Measurements from ENCODE around the gene ANKRD29. TPM values are rescaled to one million over a fixed set of nuclear protein-coding genes. Genes with fewer than 3 reads are reported as not detected.

Gene ANKRD29
- total and polyA plus RNA-seq, 2 donors (not counting 3 experiments of a cell fraction or from before 2014, with no cell fraction given), result 0.03 to 2.6 TPM

DNA sequence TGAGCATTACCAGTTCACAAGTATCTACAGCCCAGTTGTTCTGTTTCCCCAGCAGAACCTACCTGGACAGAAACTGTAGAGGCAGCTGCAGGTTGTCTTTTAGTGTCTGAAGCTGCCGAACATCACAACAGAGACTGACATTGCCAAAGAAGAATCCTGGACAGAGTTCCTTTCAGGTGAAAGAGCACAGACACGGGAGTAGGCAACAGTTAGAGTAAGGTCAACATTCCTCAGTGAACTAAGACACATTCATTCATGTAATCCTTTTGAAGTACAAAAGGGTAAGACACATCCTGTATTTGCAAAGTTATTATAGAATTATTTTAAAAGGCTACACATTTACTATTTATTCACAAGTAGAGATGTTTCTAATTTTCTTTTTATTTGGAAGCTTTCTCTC lies 90.7 kb downstream of the ANKRD29 start:
- Histone ChIP-seq H3K27me3 (ENCODE audit: control insufficient read depth in 2 of 2, insufficient read depth in 2 of 2, low read length in 2 of 2) (no peaks in the 10 kb centered on the region), H3K4me3 (replicated peaks in 1 of 3; ENCODE audit: insufficient read depth in 1 of 3, low read depth in 1 of 3, low read length in 3 of 3) (no peak overlapping the region), H4K20me1 (replicated peaks; ENCODE audit: control insufficient read depth, extremely low read depth, insufficient read depth, low read length) (no peaks in the 10 kb centered on the region), H3K4me1 (ENCODE audit: control insufficient read depth, extremely low read depth, insufficient read depth, low read length) (peaks cover 12% of the 10 kb centered on the region), H3K79me2 (ENCODE audit: control insufficient read depth, insufficient read depth, low read length) (peaks cover 22% of the 10 kb centered on the region), H2AFZ (ENCODE audit: low read depth, low read length) (no peak overlapping the region), H3K27ac (ENCODE audit: insufficient read depth, low read depth, low read length) (no peak overlapping the region), H3K36me3 (ENCODE audit: control insufficient read depth in 2 of 2, extremely low read depth in 1 of 2, insufficient read depth in 2 of 2, low read length in 2 of 2) (peaks cover 0 to 9% of the 10 kb centered on the region in 2 experiments), H3K9ac (replicated peaks; ENCODE audit: extremely low read depth, insufficient read depth, low read length) (no peak overlapping the region), H3K9me3 (replicated peaks; ENCODE audit: control insufficient read depth, insufficient read depth, low read length) (no peaks in the 10 kb centered on the region), H3K4me2 (ENCODE audit: insufficient read depth, low read length) (no peak overlapping the region), H3K9me1 (replicated peaks; ENCODE audit: control insufficient read depth, extremely low read depth, insufficient read depth, low read length) (no peaks in the 10 kb centered on the region)
- dilution Hi-C loops (cut with MboI; ENCODE audit: extremely low pct_ligation_motif_present, low sequenced_read_pairs) (no loop called here), intact Hi-C loops (cut with micrococcal nuclease) (no loop called here)
- ChIA-PET CTCF (interaction anchor here (0.7 to 0.9 kb wide), 2 partner anchors 131 to 232 kb away, joined by 3 to 4 read pairs; no protein-coding TSS in a partner anchor), POLR2A (no interaction called here)
- TF ChIP-seq EZH2 (IDR thresholded peaks at IDR 0.05; ENCODE audit: borderline replicate concordance, low read depth, low read length, severe bottlenecking) (no peak), JUN (IDR thresholded peaks at IDR 0.05; ENCODE audit: borderline replicate concordance, insufficient read depth, insufficient read length, low read depth) (no peak), MYC (IDR thresholded peaks at IDR 0.05; ENCODE audit: low read depth, low read length) (no peak)
- TF ChIP-seq, protein P1, sequence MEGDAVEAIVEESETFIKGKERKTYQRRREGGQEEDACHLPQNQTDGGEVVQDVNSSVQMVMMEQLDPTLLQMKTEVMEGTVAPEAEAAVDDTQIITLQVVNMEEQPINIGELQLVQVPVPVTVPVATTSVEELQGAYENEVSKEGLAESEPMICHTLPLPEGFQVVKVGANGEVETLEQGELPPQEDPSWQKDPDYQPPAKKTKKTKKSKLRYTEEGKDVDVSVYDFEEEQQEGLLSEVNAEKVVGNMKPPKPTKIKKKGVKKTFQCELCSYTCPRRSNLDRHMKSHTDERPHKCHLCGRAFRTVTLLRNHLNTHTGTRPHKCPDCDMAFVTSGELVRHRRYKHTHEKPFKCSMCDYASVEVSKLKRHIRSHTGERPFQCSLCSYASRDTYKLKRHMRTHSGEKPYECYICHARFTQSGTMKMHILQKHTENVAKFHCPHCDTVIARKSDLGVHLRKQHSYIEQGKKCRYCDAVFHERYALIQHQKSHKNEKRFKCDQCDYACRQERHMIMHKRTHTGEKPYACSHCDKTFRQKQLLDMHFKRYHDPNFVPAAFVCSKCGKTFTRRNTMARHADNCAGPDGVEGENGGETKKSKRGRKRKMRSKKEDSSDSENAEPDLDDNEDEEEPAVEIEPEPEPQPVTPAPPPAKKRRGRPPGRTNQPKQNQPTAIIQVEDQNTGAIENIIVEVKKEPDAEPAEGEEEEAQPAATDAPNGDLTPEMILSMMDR (IDR thresholded peaks at IDR 0.05; ENCODE audit: extremely low read depth in 1 of 2, insufficient read depth in 1 of 2, low read depth in 1 of 2, low read length in 2 of 2), result no peak
- FAIRE-seq (no peak), DNase-seq (ENCODE audit: low read depth, low spot score) (no peak)
- BruUV-seq (replicated peaks), result no TSS peak

DNA sequence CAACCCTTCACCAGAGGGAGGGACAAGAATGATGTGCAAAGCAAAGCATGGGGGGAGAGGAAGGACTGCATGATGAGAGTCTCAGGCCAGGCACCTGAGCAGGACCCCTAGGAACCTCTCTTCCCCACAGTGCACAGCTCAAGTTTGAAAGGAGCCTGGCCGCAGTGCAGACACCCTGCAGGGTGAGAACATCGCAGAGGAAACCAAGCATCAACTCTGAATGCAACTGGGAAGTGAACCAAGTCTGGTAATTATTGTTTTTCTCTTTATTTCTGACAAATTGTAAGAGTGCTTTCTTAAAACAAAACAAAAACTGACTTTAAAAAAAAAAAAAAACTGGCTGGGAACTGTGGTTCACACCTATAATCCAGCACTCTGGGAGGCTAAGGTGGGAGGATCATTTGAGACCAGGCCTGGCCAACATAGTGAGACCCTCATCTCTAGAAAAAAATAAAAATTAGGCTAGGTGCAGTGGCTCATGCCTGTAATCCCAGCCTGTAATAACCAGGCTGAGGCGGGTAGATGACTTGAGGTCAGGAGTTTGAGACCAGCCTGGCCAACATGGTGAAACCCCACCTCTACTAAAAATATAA lies 91.7 kb downstream of the ANKRD29 start:
- H3K4me1 ChIP-seq (ENCODE audit: control insufficient read depth, extremely low read depth, insufficient read depth, low read length), result peaks cover 12% of the 10 kb centered on the region
- TF ChIP-seq EZH2 (IDR thresholded peaks at IDR 0.05; ENCODE audit: borderline replicate concordance, low read depth, low read length, severe bottlenecking) (no peak), MYC (IDR thresholded peaks at IDR 0.05; ENCODE audit: low read depth, low read length) (no peak), GATA2 (IDR thresholded peaks at IDR 0.05; ENCODE audit: insufficient read depth, insufficient read length, low read depth, low read length) (no peak), JUN (IDR thresholded peaks at IDR 0.05; ENCODE audit: borderline replicate concordance, insufficient read depth, insufficient read length, low read depth) (no peak), FOS (IDR thresholded peaks at IDR 0.05; ENCODE audit: borderline replicate concordance, insufficient read depth, low read length) (no peak), POLR2AphosphoS5 (IDR thresholded peaks at IDR 0.05; ENCODE audit: insufficient read depth, low read depth, low read length) (no peak), POLR2A (IDR thresholded peaks at IDR 0.05; ENCODE audit: low read depth, low read length) (no peak)
- TF ChIP-seq, protein P2, sequence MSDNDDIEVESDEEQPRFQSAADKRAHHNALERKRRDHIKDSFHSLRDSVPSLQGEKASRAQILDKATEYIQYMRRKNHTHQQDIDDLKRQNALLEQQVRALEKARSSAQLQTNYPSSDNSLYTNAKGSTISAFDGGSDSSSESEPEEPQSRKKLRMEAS (IDR thresholded peaks at IDR 0.05; ENCODE audit: insufficient read depth, insufficient read length), result no peak
- TF ChIP-seq, protein P1 (IDR thresholded peaks at IDR 0.05; ENCODE audit: extremely low read depth in 1 of 2, insufficient read depth in 1 of 2, low read depth in 1 of 2, low read length in 2 of 2), result no peak
- dilution Hi-C loops (cut with MboI; ENCODE audit: extremely low pct_ligation_motif_present, low sequenced_read_pairs), result no loop called here
- peaks cover 0 to 9% of the 10 kb centered on the region in 2 experiments for H3K36me3 ChIP-seq (ENCODE audit: control insufficient read depth in 2 of 2, extremely low read depth in 1 of 2, insufficient read depth in 2 of 2, low read length in 2 of 2)
- no peak overlapping the region for H3K4me3 ChIP-seq (replicated peaks in 1 of 3; ENCODE audit: insufficient read depth in 1 of 3, low read depth in 1 of 3, low read length in 3 of 3)
- H3K9me1 ChIP-seq (replicated peaks; ENCODE audit: control insufficient read depth, extremely low read depth, insufficient read depth, low read length), result no peaks in the 10 kb centered on the region
- H3K9me3 ChIP-seq (replicated peaks; ENCODE audit: control insufficient read depth, insufficient read depth, low read length), result no peaks in the 10 kb centered on the region
- no peak overlapping the region for H3K4me2 ChIP-seq (ENCODE audit: insufficient read depth, low read length)
- no peak overlapping the region for H3K9ac ChIP-seq (replicated peaks; ENCODE audit: extremely low read depth, insufficient read depth, low read length)
- H3K27me3 ChIP-seq (ENCODE audit: control insufficient read depth in 2 of 2, insufficient read depth in 2 of 2, low read length in 2 of 2), result no peaks in the 10 kb centered on the region
- peaks cover 22% of the 10 kb centered on the region for H3K79me2 ChIP-seq (ENCODE audit: control insufficient read depth, insufficient read depth, low read length)
- DNase-seq (ENCODE audit: low read depth, low spot score), result no peak
- no peaks in the 10 kb centered on the region for H4K20me1 ChIP-seq (replicated peaks; ENCODE audit: control insufficient read depth, extremely low read depth, insufficient read depth, low read length)
- no peak for FAIRE-seq
- no peak overlapping the region for H2AFZ ChIP-seq (ENCODE audit: low read depth, low read length)
- intact Hi-C loops (cut with micrococcal nuclease), result no loop called here
- ChIA-PET POLR2A (no interaction called here), CTCF (interaction anchor here (0.7 kb wide), 1 partner anchor 233 kb away, joined by 3 read pairs; no protein-coding TSS in a partner anchor)
- no TSS peak for BruUV-seq (replicated peaks)
- H3K27ac ChIP-seq (ENCODE audit: insufficient read depth, low read depth, low read length), result no peak overlapping the region
